ENCODE data around the gene S100A13. TPM values are rescaled to one million over a fixed set of nuclear protein-coding genes. Genes with fewer than 3 reads are reported as not detected.
"Not testable (repeated sequence)": the region's sequence is repeated elsewhere in the genome, so short reads cannot be mapped to it uniquely, and the experiment has no call there.

The S100A13 gene
- total and polyA plus RNA-seq, 10 of the 15 experiments (the other 5 are each of a cell fraction or from before 2014, with no cell fraction given): 5.7 to 30.9 (median 9.1) TPM

GRCh38 chr1:153671628-153672353 lies 44.5 kb upstream of the S100A13 start:
- WGBS (ENCODE audit: insufficient coverage, insufficient replicate concordance, low lambda C conversion rate, missing lambda C conversion rate): 3% methylated on average over 28 of the region's 28 CpGs
- TF ChIP-seq ZNF24 (IDR thresholded peaks at IDR 0.05): peak; percentile 45
- TF ChIP-seq MTA2 (IDR thresholded peaks at IDR 0.05; ENCODE audit: low read depth): 0 out of 2 replicates have a peak, but pooled peaks have one; percentile 11
- TF ChIP-seq YY1 (IDR thresholded peaks at IDR 0.05; ENCODE audit: low read depth, low read length): peak; percentile 41; the same call in 1 of the 2 replicates
- TF ChIP-seq EED (IDR thresholded peaks at IDR 0.05; ENCODE audit: low read depth): 0 out of 2 replicates have a peak, but pooled peaks have one; percentile 1
- peak; percentile 12 for TF ChIP-seq MEF2B (IDR thresholded peaks at IDR 0.05; ENCODE audit: partially characterized antibody, poor library complexity, severe bottlenecking)
- 0 out of 2 replicates have a peak, but pooled peaks have one; percentile 18 for TF ChIP-seq HDAC2 (IDR thresholded peaks at IDR 0.05)
- peak; percentile 90 for TF ChIP-seq ZNF217 (IDR thresholded peaks at IDR 0.05)
- TF ChIP-seq NBN (IDR thresholded peaks at IDR 0.05): peak; percentile 67
- TF ChIP-seq NKRF (conservative IDR thresholded peaks at IDR 0.05): peak; percentile 51; the same call in 1 of the 2 replicates
- TF ChIP-seq RUNX3 (IDR thresholded peaks at IDR 0.05; ENCODE audit: low read length): peak; percentile 46; the same call in 1 of the 2 replicates
- Histone ChIP-seq H3K4me2 (ENCODE audit: control insufficient read depth, insufficient read depth) (peak overlapping the region; percentile 53), H3K36me3 (ENCODE audit: control insufficient read depth in 2 of 2, insufficient read depth in 2 of 2, low read length in 1 of 2) (peaks cover 3 to 17% of the 10 kb centered on the region in 2 experiments), H2AFZ (ENCODE audit: control insufficient read depth, low read depth, low read length) (peak overlapping the region; percentile 79), H3K4me3 (peak overlapping the region; percentile 67), H3K79me2 (ENCODE audit: control insufficient read depth, insufficient read depth, low read length) (peaks cover 24% of the 10 kb centered on the region), H3K9ac (ENCODE audit: control insufficient read depth, insufficient read depth, low read length) (peak overlapping the region; percentile 25), H3K27ac (ENCODE audit: control insufficient read depth, insufficient read depth) (peak overlapping the region; percentile 55)
- SMC1A ChIA-PET (ENCODE audit: uncharacterized antibody, unreplicated experiment): interaction anchor here (0.6 to 2.1 kb wide), 21 partner anchors 35 to 318 kb away, joined by 3 to 11 read pairs (median 4); partner anchors contain the start of genes CHTOP, RAB13, S100A1 and S100A13
- FAIRE-seq; H4K20me1 ChIP-seq (ENCODE audit: control insufficient read depth, insufficient read depth); H3K4me1 ChIP-seq (ENCODE audit: control insufficient read depth, insufficient read depth, low read length); H3K27me3 ChIP-seq (replicated peaks in 1 of 2; ENCODE audit: control insufficient read depth in 2 of 2, insufficient read depth in 2 of 2, low read length in 1 of 2); in situ Hi-C loops (cut with MboI); BruUV-seq (replicated peaks); H3K9me3 ChIP-seq (replicated peaks; ENCODE audit: control insufficient read depth, insufficient read depth, low read length): not testable (repeated sequence)
- intact Hi-C loops (cut with micrococcal nuclease; ENCODE audit: unreplicated experiment): loop anchor here (1.0 to 5.0 kb wide), 5 partner anchors 37 to 315 kb away; partner anchors contain the start of genes CHTOP and RAB13
- ATAC-seq (peak; percentile 62), DNase-seq (ENCODE audit: low read depth, low spot score) (peak; percentile 39)
- RAD21 ChIA-PET (ENCODE audit: unreplicated experiment): interaction anchor here (0.6 to 3.6 kb wide), 16 partner anchors 29 to 315 kb away, joined by 3 to 14 read pairs (median 4); partner anchors contain the start of genes INTS3, JTB and RAB13
- CTCF ChIA-PET: interaction anchor here (0.6 to 7.5 kb wide), 22 partner anchors 13 to 510 kb away, joined by 3 to 43 read pairs (median 4); partner anchors contain the start of genes CHTOP, JTB, RAB13 and SNAPIN
- POLR2A ChIA-PET: interaction anchor here (0.6 to 1.5 kb wide), 10 partner anchors 38 to 313 kb away, joined by 3 to 6 read pairs (median 4); partner anchors contain the start of gene CHTOP
